Measurements from ENCODE around the gene KRTAP2-1. TPM values are rescaled to one million over a fixed set of nuclear protein-coding genes. Genes with fewer than 3 reads are reported as not detected.

KRTAP2-1 gene
- total and polyA plus RNA-seq, 2 of the 8 experiments (the other 6 are each of a cell fraction or from before 2014, with no cell fraction given): not detected

- H4K20me1 ChIP-seq (replicated peaks in 1 of 2; ENCODE audit: control insufficient read depth in 1 of 2, insufficient read depth in 2 of 2, low read length in 2 of 2): no peaks in the 10 kb centered on the region
- ChIA-PET POLR2A (ENCODE audit: partially characterized antibody) (no interaction called here), CTCF (ENCODE audit: partially characterized antibody) (no interaction called here)
- H2BK5ac ChIP-seq (ENCODE audit: low read depth, low read length): no peak overlapping the region
- no peak overlapping the region for H2BK12ac ChIP-seq (ENCODE audit: low read depth, low read length)
- H3K9me3 ChIP-seq (ENCODE audit: insufficient read depth in 2 of 2, low read depth in 1 of 2, low read length in 1 of 2): no peaks in the 10 kb centered on the region
- no peak overlapping the region for H3K9ac ChIP-seq (replicated peaks in 1 of 4; ENCODE audit: extremely low read depth in 1 of 4, low read depth in 3 of 4, low read length in 3 of 4)
- no peaks in the 10 kb centered on the region for H3K79me1 ChIP-seq (ENCODE audit: low read depth, low read length)
- H3K27ac ChIP-seq (ENCODE audit: low read depth, low read length): no peak overlapping the region
- no peaks in the 10 kb centered on the region for H3K36me3 ChIP-seq (ENCODE audit: control insufficient read depth in 2 of 4, insufficient read depth in 4 of 4, low read length in 3 of 4)
- no peak for DNase-seq (ENCODE audit: low read depth in 1 of 2, low spot score in 2 of 2)
- no peaks in the 10 kb centered on the region for H3K4me1 ChIP-seq (replicated peaks in 1 of 4; ENCODE audit: control insufficient read depth in 3 of 4, insufficient read depth in 4 of 4, low read length in 3 of 4)
- no peak for FAIRE-seq
- no peak overlapping the region for H4K8ac ChIP-seq (ENCODE audit: extremely low read depth, insufficient read depth, low read length)
- H2BK15ac ChIP-seq (ENCODE audit: low read length): no peak overlapping the region
- no peak for TF ChIP-seq TBP (IDR thresholded peaks at IDR 0.05; ENCODE audit: low read depth, low read length)
- TF ChIP-seq HDAC2 (IDR thresholded peaks at IDR 0.05; ENCODE audit: borderline replicate concordance in 1 of 2, low read depth in 2 of 2, low read length in 2 of 2): no peak
- no peak for TF ChIP-seq EGR1 (IDR thresholded peaks at IDR 0.05; ENCODE audit: borderline replicate concordance, low read depth, low read length)
- TF ChIP-seq SP4 (IDR thresholded peaks at IDR 0.05; ENCODE audit: low read length): no peak
- TF ChIP-seq POLR2AphosphoS5 (IDR thresholded peaks at IDR 0.05; ENCODE audit: low read depth, low read length): no peak
- no peak for TF ChIP-seq SAP30 (IDR thresholded peaks at IDR 0.05; ENCODE audit: insufficient read depth, insufficient replicate concordance, low read length)
- no peak for TF ChIP-seq MAX (IDR thresholded peaks at IDR 0.05)
- TF ChIP-seq BRCA1 (IDR thresholded peaks at IDR 0.05; ENCODE audit: low read depth, low read length): no peak
- TF ChIP-seq SIRT6 (IDR thresholded peaks at IDR 0.05; ENCODE audit: low read length): no peak
- TF ChIP-seq SP2 (IDR thresholded peaks at IDR 0.05; ENCODE audit: low read length): no peak
- no peak for TF ChIP-seq SIX5 (IDR thresholded peaks at IDR 0.05; ENCODE audit: low read depth, low read length)
- TF ChIP-seq KDM5A (IDR thresholded peaks at IDR 0.05; ENCODE audit: low read length): no peak
- TF ChIP-seq SRF (IDR thresholded peaks at IDR 0.05; ENCODE audit: low read depth, low read length): no peak
- no peak overlapping the region for H3K18ac ChIP-seq (ENCODE audit: extremely low read depth, low read length)
- no peak overlapping the region for H3K4me3 ChIP-seq (ENCODE audit: extremely low read depth in 1 of 4, insufficient read depth in 2 of 4, low read depth in 3 of 4, low read length in 4 of 4)
- no peak overlapping the region for H3K4ac ChIP-seq (replicated peaks; ENCODE audit: insufficient read length, low read depth, low read length)
- H2BK120ac ChIP-seq (replicated peaks; ENCODE audit: low read depth, low read length): no peak overlapping the region
- H3K23ac ChIP-seq (ENCODE audit: insufficient read length): no peak overlapping the region
- H3K79me2 ChIP-seq (ENCODE audit: control insufficient read depth in 1 of 2, insufficient read depth in 2 of 2, low read length in 2 of 2): no peaks in the 10 kb centered on the region
- no peak overlapping the region for H3K14ac ChIP-seq (ENCODE audit: insufficient read length)
- no peak overlapping the region for H2AFZ ChIP-seq (ENCODE audit: low read length)
- H3K27me3 ChIP-seq (replicated peaks in 1 of 4; ENCODE audit: control insufficient read depth in 3 of 4, extremely low read depth in 1 of 4, insufficient read depth in 3 of 4, low read length in 3 of 4): no peaks in the 10 kb centered on the region
- no peaks in the 10 kb centered on the region for H3K23me2 ChIP-seq (ENCODE audit: low read depth, low read length)
- H3K4me2 ChIP-seq (ENCODE audit: insufficient read depth in 1 of 2, low read depth in 2 of 2, low read length in 2 of 2): no peak overlapping the region
- no peak overlapping the region for H4K91ac ChIP-seq (replicated peaks; ENCODE audit: insufficient read length, low read length)
- no peak overlapping the region for H4K5ac ChIP-seq (ENCODE audit: insufficient read length, low read depth, low read length)
- H2AK5ac ChIP-seq (ENCODE audit: low read depth, low read length): no peak overlapping the region
- no peak overlapping the region for H3K56ac ChIP-seq (replicated peaks; ENCODE audit: insufficient read length, low read depth, low read length)
- H2BK20ac ChIP-seq (ENCODE audit: low read length): no peak overlapping the region
Measured at GRCh38 chr17:41067281-41067680, 20.2 kb upstream of the KRTAP2-1 start.

Measured in H1 (cell line).